Activated T-helper 17 cell treated with anti-CD3 and anti-CD28 coated beads, Interleukin-2, amount 50 U/mL, for 72 hours (primary cell): Measurements from ENCODE around the gene ATP13A1. TPM values are rescaled to one million over a fixed set of nuclear protein-coding genes. Genes with fewer than 3 reads are reported as not detected.
"Not testable (repeated sequence)": the region's sequence is repeated elsewhere in the genome, so short reads cannot be mapped to it uniquely, and the experiment has no call there.

ENCODE experiments used
- ATAC-seq: fragments of 150-1000 bp; cut with Tn5 transposase; replicated peaks from 2 replicates; pipeline ENCODE4 v1.10.0; 2021; ENCODE audit warnings: mild to moderate bottlenecking, moderate library complexity
- H3K27ac Mint-ChIP-seq: one replicate; pipeline ENCODE4 v1.8.0; 2022; ENCODE audit warnings: mixed read lengths
- H3K27me3 Mint-ChIP-seq: one replicate; pipeline ENCODE4 v1.8.0; 2022; ENCODE audit warnings: mixed read lengths
- H3K36me3 Mint-ChIP-seq: one replicate; pipeline ENCODE4 v1.8.0; 2022; ENCODE audit warnings: low read depth, mild to moderate bottlenecking, mixed read lengths
- H3K4me1 Mint-ChIP-seq: one replicate; pipeline ENCODE4 v1.8.0; 2022; ENCODE audit warnings: mixed read lengths
- H3K4me3 Mint-ChIP-seq: one replicate; pipeline ENCODE4 v1.8.0; 2022; ENCODE audit warnings: mild to moderate bottlenecking, mixed read lengths
- H3K9me3 Mint-ChIP-seq: one replicate; pipeline ENCODE4 v1.8.0; 2022; ENCODE audit warnings: mixed read lengths
- total RNA-seq, 2 donors: library from RNA; stranded (reverse); gene quantifications; one replicate each; pipeline ENCODE4 v1.2.3, GENCODE V29; 2022

ATP13A1 gene
- total RNA-seq, 2 donors from 2014 or later, result 47.8 to 79.6 TPM

DNA sequence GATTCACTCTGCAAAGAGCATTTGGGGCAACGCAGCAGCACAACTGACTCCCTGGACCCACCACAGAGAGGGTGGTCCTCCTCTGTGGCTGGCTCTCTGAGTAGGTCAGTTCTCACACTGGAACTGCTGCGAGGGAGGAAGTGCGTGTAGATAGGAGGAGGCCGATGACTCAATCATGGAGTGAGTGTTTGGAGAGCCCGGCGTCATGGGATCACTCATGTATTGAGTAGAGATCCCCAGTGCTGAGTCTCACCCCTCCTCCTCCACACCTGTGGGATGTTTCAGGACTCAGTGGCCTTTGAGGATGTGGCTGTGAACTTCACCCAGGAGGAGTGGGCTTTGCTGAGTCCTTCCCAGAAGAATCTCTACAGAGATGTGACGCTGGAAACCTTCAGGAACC is 14.1 kb upstream of the ATP13A1 start:
- peak overlapping the region; percentile 11 for H3K27ac Mint-ChIP-seq
- peak; percentile 32 for ATAC-seq
- H3K36me3 Mint-ChIP-seq, result peaks cover 94% of the 10 kb centered on the region
- peaks cover 14% of the 10 kb centered on the region for H3K9me3 Mint-ChIP-seq
- no peaks in the 10 kb centered on the region for H3K27me3 Mint-ChIP-seq
- H3K4me1 Mint-ChIP-seq, result peaks cover 4% of the 10 kb centered on the region
- H3K4me3 Mint-ChIP-seq, result no peak overlapping the region

- peaks cover 4% of the 10 kb centered on the region for H3K4me1 Mint-ChIP-seq
- H3K36me3 Mint-ChIP-seq, result peaks cover 100% of the 10 kb centered on the region
- ATAC-seq, result no peak
- no peak overlapping the region for H3K27ac Mint-ChIP-seq
- peaks cover 10% of the 10 kb centered on the region for H3K9me3 Mint-ChIP-seq
- H3K27me3 Mint-ChIP-seq, result no peaks in the 10 kb centered on the region
- H3K4me3 Mint-ChIP-seq, result peak overlapping the region; percentile 32
Measured at GRCh38 chr19:19674315-19674714, 10.8 kb upstream of the ATP13A1 start.

- Mint-ChIP-seq H3K36me3 (peaks cover 94% of the 10 kb centered on the region), H3K27me3 (no peaks in the 10 kb centered on the region), H3K4me1 (peaks cover 3% of the 10 kb centered on the region), H3K27ac (no peak overlapping the region), H3K9me3 (peaks cover 9% of the 10 kb centered on the region), H3K4me3 (peak overlapping the region; percentile 27)
- ATAC-seq, result no peak
Measured at GRCh38 chr19:19672816-19673215, 9.3 kb upstream of the ATP13A1 start.

DNA sequence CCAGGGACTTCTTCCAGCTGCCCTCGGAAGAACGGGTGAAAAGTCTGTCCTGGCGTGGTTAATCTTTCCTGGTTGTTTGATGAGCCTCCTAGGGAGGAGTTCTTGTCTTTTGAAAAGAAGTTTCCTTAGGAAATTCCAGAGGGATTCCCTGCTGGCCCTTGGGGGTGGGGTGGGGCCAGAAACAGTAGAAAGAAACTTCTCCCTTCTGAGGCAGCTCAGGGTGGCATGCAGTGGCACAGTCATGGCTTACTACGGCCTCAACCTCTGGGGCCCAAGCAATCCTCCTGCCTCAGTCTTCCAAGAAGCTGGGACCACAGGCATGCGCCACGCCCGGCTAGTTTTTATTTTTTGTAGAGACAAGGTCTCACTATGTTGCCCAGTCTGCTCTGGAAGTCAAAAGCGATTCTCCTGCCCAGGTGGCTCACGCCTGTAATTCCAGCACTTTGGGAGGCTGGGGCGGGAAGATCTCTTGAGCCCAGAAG is 6.6 kb upstream of the ATP13A1 start:
- peak overlapping the region; percentile 93 for H3K27ac Mint-ChIP-seq
- H3K9me3 Mint-ChIP-seq, result no peaks in the 10 kb centered on the region
- no peaks in the 10 kb centered on the region for H3K27me3 Mint-ChIP-seq
- no peak for ATAC-seq
- no peaks in the 10 kb centered on the region for H3K4me1 Mint-ChIP-seq
- H3K36me3 Mint-ChIP-seq, result peaks cover 67% of the 10 kb centered on the region
- peak overlapping the region; percentile 89 for H3K4me3 Mint-ChIP-seq

GRCh38 chr19:19668230-19669012 is 4.9 kb upstream of the ATP13A1 start, which contains the start of gene ZNF101:
Gene ZNF101 (plus strand): TSS chr19:19668839. CDS start chr19:19668964, 125 bp downstream.
- peaks cover 50% of the 10 kb centered on the region for H3K36me3 Mint-ChIP-seq
- peak; percentile 81 for ATAC-seq

DNA sequence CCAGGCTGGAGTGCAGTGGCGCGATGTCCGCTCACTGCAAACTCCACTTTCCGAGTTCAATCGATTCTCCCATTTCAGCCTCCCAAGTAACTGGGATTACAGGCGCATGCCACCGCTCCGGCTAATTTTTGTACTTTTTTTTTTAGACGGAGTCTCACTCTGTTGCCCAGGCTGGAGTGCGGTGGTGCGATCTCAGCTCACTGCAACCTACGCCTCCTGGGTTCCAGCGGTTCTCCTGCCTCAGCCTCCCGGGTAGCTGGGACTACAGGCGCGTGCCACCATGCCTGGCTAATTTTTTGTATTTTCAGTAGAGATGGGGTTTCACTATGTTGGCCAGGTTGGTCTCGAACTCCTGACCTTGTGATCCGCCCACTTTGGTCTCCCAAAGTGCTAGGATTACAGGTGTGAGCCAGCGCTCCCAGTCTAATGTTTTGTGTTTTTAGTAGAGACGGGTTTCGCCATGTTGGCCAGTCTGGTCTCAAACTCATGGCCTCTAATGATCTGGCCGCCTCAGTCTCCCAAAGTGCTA is 2.0 kb upstream of the ATP13A1 start:
- H3K27me3 Mint-ChIP-seq, ATAC-seq, H3K27ac Mint-ChIP-seq, H3K9me3 Mint-ChIP-seq: not testable (repeated sequence)
- peaks cover 42% of the 10 kb centered on the region for H3K36me3 Mint-ChIP-seq
- H3K4me1 Mint-ChIP-seq, result peaks cover 17% of the 10 kb centered on the region
- H3K4me3 Mint-ChIP-seq, result peak overlapping the region; percentile 23

More at GRCh38 chr19:19668230-19669012, 4.9 kb upstream of the ATP13A1 start, which contains the start of gene ZNF101:
- Mint-ChIP-seq H3K4me1 (no peaks in the 10 kb centered on the region), H3K27ac (peak within 1 kb of the TSS; percentile 93), H3K4me3 (peak within 1 kb of the TSS; percentile 89), H3K27me3 (no peaks in the 10 kb centered on the region), H3K9me3 (no peaks in the 10 kb centered on the region)

DNA sequence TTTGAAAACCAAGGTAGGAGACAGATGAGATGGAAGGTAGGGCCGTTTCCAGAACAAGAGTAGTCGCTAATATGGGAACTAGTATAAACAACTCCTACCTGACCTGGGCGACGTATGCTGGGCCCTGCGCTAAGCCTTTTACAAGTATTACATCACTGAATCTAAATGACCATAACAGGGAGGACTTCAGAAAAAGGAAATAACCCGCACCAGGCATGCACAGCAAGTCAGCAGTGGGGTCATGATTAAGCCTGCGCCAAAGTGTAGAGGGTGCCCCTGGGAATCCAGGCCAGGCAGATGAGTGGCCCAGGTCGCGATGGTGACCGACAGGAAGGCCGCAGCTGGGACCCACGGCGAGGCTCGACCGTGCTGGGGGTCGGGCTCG is 613 bp downstream of the ATP13A1 start:
- Mint-ChIP-seq H3K27me3 (no peaks in the 10 kb centered on the region), H3K36me3 (peaks cover 46% of the 10 kb centered on the region), H3K4me1 (peaks cover 17% of the 10 kb centered on the region), H3K9me3 (no peaks in the 10 kb centered on the region), H3K27ac (peak overlapping the region; percentile 87), H3K4me3 (peak overlapping the region; percentile 87)
- ATAC-seq, result peak; percentile 1

GRCh38 chr19:19662344-19662743 is 1.1 kb downstream of the ATP13A1 start:
- H3K27me3 Mint-ChIP-seq, result no peaks in the 10 kb centered on the region
- no peaks in the 10 kb centered on the region for H3K9me3 Mint-ChIP-seq
- ATAC-seq, result no peak
- peaks cover 51% of the 10 kb centered on the region for H3K36me3 Mint-ChIP-seq
- H3K4me1 Mint-ChIP-seq, result peaks cover 17% of the 10 kb centered on the region
- H3K27ac Mint-ChIP-seq, result peak overlapping the region; percentile 87
- peak overlapping the region; percentile 87 for H3K4me3 Mint-ChIP-seq

DNA sequence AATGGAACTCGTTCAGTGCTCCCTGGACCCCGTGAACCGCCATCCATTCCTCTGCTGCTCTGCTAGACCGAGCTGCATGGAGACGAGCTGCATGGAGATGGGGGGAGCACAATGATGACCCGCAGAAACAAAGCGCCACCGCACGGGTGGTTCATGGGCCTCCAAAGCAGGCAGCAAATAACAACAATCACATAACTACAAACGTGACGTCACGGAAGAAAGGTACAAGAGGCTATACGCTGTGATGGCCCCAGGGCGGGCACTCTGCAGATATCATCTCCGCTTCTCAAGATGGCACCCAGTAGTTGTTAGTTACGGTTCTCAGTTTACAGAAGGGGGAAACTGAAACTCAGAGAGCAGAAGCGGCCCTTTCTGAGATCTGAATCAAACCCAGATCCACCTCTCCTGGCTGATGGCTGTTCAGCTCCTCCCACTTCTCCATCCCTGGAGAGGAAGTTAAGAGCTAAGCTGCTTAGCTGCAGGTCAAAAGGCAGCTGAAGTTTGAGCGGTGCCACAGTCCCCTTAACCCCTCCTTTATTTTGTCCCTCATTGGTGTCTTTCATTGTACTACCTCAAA is 1.7 kb downstream of the ATP13A1 start:
- peaks cover 57% of the 10 kb centered on the region for H3K36me3 Mint-ChIP-seq
- no peaks in the 10 kb centered on the region for H3K27me3 Mint-ChIP-seq
- ATAC-seq, result peak; percentile 31

DNA sequence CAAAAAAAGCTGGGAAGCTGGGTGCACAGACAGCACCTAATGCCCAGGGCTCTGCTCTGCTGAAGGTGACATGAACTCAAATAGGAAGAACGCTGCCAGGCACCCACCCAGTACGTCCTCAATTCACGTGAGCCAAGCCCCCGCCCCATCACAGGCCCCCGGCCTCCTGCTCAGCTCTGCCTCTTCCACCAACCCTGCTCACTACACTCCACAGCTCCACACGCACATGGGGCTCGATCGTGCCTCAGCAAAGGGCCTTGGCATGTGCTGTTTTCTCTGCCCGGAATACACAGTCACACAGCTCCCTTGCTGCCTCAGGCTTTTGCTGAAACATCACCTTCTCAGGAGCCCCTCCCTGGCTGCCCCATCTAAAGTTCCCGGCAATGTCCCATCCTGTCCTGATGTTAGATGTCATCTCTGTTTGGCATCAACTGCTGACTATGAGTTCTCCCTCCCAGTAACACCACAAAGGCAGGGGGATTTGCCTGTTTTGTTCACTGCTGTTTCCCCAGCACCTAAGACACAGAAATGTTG is 2.3 kb downstream of the ATP13A1 start:
- Mint-ChIP-seq H3K36me3 (peaks cover 63% of the 10 kb centered on the region), H3K4me3 (peak overlapping the region; percentile 87), H3K4me1 (peaks cover 17% of the 10 kb centered on the region), H3K27me3 (no peaks in the 10 kb centered on the region), H3K27ac (peak overlapping the region; percentile 87), H3K9me3 (no peaks in the 10 kb centered on the region)
- ATAC-seq, result no peak

More for the DNA sequence above, 1.7 kb downstream of the ATP13A1 start:
- H3K9me3 Mint-ChIP-seq, result no peaks in the 10 kb centered on the region
- peak overlapping the region; percentile 87 for H3K4me3 Mint-ChIP-seq
- peaks cover 17% of the 10 kb centered on the region for H3K4me1 Mint-ChIP-seq
- H3K27ac Mint-ChIP-seq, result peak overlapping the region; percentile 87

- Mint-ChIP-seq H3K4me3 (no peak overlapping the region), H3K36me3 (peaks cover 76% of the 10 kb centered on the region), H3K4me1 (peaks cover 17% of the 10 kb centered on the region), H3K27me3 (no peaks in the 10 kb centered on the region), H3K9me3 (no peaks in the 10 kb centered on the region), H3K27ac (no peak overlapping the region)
- ATAC-seq, result no peak
Measured at GRCh38 chr19:19659646-19660245, 3.7 kb downstream of the ATP13A1 start.

- H3K4me1 Mint-ChIP-seq, result peaks cover 13% of the 10 kb centered on the region
- H3K27ac Mint-ChIP-seq, result no peak overlapping the region
- no peak for ATAC-seq
- peaks cover 89% of the 10 kb centered on the region for H3K36me3 Mint-ChIP-seq
- no peaks in the 10 kb centered on the region for H3K27me3 Mint-ChIP-seq
- H3K4me3 Mint-ChIP-seq, result no peak overlapping the region
- no peaks in the 10 kb centered on the region for H3K9me3 Mint-ChIP-seq
Measured at GRCh38 chr19:19657397-19657783, 6.1 kb downstream of the ATP13A1 start.

DNA sequence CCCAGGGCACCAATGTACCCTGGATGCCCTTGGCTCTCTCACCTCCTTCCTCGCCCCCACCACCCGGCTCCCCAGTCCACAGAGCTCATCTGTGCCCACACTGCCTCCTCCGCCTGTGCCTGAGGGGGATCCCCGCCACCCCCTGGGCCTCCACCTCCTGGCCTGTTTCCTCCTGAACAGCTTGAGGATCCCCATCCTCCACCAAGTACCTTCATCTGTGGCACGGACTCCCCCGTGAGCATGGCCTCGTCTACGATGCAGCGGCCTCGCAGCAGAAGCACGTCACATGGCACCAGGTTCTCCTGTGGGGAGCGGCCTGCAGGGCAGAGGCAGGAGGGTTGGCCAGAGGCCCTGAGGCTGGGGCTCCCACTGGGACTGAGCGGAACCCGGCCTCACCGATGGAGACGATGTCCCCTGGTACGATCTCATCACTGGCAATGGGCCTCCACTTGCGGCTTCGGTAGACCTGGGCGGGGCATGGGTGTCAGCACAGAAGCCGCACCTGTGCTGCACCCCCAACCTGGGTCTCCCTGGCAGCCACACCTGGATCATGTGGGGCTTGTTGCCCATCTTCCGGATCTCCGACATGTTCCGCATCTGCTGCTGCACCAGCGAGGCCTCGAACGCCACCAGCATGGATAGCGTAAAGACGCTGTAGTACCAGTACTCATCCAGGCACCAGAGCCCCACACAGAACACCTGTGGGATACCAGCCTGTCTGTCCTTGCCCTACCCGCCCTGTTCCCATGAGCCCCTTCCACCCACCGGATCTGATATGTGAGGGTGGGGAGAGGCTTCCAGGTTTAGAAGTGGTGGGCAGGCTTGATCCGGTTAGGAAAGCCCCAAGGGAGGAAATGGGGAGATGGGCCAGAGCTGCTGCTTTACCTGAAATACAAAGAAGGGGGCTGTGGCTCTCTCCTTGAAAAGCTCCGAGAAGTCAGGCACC is 6.8 kb downstream of the ATP13A1 start:
- Mint-ChIP-seq H3K36me3 (peaks cover 89% of the 10 kb centered on the region), H3K27me3 (no peaks in the 10 kb centered on the region), H3K9me3 (no peaks in the 10 kb centered on the region), H3K4me1 (peaks cover 6% of the 10 kb centered on the region), H3K4me3 (no peak overlapping the region), H3K27ac (no peak overlapping the region)
- no peak for ATAC-seq
